NCI-H1436 treated with DMSO at 0.1 percent for 48 hours (cell line): Measurements from ENCODE around the gene GTF3C5.
"Not testable (repeated sequence)": the region's sequence is repeated elsewhere in the genome, so short reads cannot be mapped to it uniquely, and the experiment has no call there.

Experiments
- DNase-seq: peaks from one replicate; lab custom pipeline; 2025; lab: John Stamatoyannopoulos, UW

GTF3C5 gene

DNA sequence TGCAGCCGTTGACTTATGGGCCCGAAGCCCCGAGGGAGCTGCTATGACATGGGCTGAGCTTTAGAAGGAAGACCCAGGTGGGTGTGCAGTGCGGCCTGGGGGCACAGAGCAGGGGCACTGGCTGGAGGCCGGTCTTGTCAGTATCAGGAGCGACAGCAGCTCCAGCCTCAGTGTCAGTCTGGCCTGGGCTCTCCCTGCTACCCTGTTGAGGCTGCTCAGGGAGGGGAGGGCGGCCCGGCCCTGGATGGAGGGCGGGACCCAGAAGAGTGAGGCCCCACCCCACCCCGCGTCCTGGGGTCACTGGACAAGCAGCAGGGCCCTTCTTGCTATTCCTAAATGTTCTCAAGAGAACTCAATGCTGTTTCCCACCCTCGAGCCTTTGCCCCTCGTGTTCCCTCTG, 34.3 kb upstream of the GTF3C5 start:
- no peak for DNase-seq

DNA sequence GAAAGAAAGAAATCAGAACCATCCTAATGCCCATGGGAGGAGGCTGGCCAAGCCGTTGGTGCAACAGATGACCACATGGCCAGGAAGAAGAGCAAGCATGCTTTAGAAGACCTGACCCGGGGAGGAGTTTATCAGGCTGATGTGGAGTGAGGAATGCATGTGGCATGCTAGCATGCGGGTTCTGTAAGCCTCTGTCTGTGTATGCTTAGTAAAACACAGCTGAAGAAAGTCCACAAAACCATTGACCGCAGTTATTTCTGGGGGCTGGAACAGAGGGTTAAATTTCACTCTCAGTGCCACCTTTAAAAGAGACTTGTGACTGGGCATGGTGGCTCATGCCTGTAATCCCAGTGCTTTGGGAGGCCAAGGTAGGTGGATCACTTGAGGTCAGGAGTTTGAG, 33.2 kb upstream of the GTF3C5 start:
- no peak for DNase-seq

DNA sequence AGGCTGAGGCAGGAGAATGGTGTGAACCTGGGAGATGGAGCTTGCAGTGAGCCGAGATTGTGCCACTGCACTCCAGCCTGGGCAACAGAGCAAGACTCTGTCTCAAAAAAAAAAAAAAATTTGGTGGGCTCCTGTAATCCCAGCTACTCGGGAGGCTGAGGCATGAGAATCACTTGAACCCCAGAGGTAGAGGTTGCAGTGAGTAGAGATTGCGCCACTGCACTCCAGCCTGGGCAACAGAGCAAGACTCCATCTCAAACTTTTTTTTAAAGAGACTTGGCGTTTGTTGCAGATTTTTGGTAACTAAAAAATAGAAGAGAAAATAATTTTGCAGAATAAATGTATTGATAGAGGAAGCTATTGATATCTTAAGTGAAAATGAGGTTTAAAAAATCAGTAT, 32.6 kb upstream of the GTF3C5 start:
- DNase-seq, result not testable (repeated sequence)

DNA sequence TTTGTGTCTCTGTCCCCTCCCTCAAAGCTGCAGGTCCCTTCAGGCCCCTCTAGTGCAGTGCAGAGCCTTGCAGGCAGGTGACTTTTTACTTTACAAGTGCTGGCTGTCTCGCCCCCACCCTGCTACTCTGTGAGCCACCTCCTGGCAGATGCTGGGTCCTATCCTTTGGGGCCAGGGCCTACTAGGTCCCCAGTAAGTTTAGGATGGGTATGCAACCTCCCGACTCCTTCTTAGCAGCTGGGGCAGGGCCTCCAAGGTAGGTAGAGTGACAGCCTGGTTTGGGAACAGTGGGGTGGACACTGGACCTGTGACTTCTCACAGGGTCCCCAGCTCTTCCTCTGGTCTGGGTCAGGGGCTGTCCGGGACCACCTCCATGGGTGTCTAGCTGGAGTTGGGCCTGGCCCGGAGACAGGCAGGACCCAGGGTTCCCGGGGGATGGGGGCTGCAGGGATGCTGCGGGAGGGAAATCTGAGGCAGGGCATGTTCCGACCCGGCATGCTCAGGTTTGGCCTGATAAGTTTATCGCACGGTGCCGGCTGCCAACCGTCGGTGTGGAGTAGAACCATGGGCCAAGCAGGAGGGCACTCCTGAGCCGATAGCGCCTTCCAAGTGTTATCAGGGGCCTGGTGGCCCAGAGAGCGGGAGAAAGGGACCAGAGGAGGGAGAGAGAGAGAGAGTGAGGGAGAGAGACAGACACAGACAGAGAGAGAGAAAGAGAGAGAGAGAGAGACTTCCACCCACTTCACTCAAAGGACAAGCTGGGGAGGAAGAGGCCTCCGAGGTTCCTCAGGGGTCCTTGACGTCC, 31.8 kb upstream of the GTF3C5 start:
- no peak for DNase-seq

DNA sequence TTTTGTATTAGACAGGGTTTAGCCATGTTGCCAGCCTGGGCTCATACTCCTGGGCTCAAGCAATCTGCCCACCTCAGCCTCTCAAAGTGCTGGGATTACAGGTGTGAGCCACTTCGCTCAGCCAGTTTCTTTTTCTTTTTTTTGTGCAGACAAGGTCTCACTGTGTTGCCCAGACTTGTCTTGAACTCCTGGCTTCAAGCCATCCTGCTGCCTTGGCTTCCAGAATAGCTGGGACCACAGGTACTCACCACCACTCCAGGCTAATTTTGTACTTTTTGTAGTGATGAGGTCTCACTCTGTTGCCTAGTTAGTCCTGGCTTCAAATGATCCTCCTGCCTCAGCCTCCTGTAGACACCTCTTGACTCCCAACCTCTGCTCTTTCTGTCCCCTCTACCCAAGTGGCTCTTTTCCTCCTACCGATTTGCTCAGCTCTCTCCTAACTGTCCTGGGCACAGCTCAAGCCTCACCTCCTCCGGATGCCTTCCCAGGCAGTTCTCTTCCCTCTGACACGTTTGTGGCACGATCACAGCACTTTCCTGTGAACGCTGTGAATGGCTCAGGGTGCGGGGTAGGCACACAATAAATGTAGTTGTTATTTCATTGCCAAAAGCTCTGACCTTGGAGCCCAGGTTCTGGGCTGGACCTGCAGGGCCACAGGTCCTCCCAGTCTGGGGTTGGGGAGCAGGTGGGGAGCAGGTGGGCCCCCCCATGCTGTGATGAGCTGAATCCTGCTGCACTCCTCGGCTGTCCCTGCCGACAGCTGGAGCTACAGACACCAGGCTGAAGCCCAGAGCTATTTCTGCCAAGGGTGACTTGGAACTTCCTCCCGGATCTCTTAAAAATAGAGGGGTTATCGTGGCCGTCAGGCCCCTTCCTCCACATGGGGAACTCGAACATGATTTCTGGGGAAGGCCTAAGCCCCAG, 28.4 kb upstream of the GTF3C5 start:
- no peak for DNase-seq

DNA sequence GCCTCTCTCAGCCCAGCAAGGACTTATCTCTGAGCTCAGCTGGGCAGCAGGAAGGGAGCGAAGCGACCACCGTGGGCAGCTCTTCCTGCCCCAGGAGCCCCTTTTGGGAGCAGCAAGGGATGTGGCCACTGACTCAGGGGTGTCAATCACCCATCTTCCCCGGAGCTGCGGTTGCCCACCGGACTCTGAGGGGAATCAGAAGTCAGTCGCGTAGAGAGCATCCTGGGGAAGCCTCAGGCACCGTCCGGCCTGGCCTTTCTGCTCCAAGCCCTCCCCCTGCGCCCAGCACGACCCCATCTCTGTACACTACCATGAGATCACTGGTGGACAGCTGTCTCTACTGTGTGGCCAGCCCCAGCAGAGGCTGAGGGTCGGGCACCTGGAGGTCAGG, 27.7 kb upstream of the GTF3C5 start:
- DNase-seq, result no peak

DNA sequence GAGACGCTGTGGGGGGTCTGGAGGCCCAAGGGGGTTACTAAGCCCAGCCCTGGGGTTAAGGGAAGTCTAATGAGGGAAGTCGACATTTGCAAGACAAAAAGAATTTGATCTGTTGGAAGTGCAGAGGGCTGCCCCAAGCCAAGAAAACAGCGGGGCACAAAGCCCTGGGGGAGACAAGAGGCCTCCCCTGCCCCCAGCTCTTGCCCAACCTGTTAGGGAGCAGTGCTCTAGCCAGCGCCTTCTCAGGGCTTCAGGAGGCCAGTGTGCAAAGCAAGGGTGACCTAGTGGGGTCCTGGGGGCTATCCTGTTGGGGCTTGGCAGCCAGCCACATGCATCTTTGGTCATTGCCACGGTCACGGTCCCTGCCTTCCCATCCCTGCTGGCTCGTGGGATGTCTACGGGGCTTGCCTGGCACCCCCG, 27.1 kb upstream of the GTF3C5 start:
- DNase-seq, result no peak

DNA sequence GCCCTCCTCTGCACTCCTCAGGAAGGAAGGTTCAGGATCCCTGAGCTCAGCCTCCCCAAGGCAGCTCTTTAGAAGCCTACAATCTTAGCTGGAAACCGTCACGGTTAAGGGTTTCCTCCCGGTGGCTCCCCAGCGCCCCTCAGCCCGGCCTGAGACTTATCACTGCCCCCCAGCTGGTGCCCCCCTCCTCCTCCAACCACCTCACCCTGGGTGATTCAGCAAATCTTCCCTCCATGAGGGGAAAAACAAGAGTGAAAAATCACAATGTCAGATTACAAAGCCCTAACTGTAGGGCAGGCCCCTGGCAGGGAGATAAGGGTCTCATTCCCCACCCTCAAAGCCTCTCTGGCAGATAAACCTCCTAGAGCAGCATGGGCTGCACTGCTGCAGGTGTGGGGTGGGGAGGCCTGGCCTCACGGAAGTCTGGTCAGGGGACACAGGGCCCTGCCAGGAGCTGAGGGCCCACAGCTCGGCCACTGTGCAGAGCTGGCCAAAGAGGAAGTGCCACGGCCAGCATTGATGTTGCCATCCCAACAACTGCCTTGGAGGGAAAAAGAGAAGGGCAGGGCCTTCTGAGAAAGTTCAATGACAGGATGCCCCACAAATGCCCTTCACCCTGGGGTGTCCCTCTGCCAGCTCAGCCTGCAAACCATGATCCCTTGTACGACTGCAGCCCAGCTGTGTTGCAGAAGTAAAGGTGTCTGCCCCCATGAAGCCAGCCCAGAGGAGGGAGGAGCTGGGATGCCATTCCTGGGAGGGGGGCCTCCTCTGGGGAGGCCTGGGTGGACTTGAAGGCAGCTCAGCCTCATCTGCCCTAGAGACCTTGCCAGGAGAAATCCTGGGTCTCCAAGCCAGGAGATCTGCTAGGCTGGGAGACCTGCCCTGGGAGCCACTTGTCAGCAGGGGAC, 26.5 kb upstream of the GTF3C5 start:
- no peak for DNase-seq

DNA sequence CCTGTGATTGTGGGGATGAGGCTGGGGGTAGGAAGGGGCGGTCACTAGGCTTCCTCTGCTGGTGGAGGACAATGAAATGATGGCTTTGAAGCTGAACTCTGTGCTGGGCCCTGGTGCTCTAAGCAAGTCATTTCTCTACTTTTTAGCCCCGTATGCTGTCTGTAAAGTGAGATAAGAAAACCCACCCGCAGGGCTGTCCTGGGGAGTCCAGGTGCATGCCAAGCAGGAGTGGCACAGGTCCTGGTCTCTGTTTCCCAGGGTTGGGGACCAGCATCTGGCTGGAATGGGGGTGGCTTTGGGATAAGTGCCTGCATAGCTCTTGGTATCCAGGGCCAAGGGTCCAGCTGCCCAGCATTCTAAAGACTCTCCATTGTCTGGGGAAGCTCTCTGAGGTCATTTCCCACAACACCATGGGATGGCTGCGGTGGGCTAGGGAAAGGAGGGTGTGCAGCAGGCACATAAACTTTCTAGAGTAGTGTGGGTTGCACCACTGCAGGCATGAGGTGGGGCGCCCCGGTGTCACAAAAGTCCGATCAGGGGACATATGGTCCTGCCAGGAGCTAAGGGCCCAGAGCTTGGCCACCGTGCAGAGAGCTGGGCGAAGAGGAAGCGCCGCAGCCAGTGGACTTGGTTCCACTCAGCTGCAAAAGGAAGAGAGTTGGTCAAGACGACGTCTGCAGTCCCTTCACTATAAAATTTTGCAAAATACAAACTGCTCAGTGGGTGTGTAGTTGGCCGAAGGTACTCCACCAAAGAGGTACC, 25.6 kb upstream of the GTF3C5 start:
- DNase-seq, result no peak

DNA sequence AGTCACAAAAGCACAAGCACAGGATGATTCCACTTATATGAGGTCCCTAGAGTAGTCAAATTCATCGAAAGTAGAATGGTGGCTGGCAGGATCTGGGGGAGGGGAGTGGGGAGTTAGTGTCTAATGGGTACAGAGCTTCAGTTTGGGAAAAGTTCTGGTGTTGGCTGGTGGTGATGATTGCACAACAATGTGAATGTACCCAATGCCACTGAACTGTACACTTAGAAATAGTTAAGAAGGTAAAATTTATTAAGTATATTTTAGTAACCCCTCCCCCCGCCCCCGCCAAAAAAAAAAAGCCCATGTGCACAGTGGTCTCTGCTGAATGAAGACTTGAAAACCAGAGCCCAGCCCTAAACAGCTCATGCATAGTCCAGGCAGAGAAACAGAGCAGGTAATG, 24.8 kb upstream of the GTF3C5 start:
- DNase-seq, result no peak

DNA sequence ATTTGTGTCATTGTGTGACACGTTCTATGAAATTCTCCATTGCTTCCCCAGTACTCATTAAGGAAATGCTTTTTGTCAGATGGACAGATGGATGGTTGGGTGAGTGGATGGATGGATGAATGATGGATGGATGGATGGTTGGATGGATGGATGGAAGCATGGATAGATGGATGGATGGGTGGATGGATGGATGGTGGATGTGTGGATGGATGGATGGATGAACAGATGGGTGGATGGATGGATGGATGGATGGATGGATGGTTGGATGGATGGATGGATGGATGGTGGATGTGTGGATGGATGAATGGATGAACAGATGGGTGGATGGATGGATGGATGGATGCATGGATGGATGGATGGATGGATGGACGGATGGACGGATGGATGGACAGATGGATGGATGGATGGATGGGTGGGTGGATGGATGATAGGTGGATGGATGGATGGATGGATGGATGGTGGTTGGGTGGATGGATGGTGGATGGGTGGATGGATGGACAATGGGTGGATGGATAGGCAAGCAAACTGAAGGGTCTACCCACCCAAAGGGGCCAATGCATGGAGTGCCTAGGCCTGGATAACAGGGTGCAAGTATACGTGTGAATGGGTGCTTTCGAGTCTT, 24.0 kb upstream of the GTF3C5 start:
- DNase-seq, result no peak

DNA sequence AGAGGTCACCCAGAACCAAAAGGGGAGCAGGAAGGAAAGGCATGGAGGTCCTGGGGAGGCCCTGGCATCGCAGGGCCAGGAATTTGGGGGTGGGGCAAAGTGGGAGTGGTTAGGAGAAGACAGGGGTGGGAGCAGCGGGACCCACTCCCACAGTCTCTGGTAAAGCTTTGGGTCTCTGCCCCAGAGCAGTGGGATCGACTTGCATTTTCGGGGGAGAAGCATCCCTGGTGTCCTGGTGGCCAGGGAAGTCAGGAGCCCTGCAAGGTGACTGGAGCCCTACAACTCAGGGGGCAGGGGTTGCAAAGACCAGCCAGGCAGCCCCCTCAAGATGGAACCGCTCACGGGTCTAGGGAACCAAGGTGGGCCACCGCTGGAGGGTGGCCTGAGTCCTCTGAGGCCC, 22.4 kb upstream of the GTF3C5 start:
- DNase-seq, result no peak

DNA sequence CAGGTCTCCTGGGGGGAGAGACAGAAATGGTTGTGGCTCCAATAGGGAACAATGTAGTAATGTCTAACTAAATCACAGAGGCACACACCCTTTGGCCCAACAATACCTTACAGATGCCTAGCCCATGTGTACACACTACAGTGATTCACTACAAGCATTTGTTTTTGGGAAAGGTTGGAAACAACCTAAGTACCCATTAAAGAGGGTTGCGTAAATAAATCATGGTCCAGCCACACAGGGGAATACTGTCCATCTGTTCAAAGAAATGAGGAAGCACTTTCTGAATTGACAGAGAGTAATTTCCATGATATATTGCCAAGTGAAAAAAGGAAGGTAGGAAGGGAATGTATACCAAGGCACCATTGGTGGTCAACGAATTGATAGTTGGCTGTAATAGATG, 22.0 kb upstream of the GTF3C5 start:
- DNase-seq, result no peak

DNA sequence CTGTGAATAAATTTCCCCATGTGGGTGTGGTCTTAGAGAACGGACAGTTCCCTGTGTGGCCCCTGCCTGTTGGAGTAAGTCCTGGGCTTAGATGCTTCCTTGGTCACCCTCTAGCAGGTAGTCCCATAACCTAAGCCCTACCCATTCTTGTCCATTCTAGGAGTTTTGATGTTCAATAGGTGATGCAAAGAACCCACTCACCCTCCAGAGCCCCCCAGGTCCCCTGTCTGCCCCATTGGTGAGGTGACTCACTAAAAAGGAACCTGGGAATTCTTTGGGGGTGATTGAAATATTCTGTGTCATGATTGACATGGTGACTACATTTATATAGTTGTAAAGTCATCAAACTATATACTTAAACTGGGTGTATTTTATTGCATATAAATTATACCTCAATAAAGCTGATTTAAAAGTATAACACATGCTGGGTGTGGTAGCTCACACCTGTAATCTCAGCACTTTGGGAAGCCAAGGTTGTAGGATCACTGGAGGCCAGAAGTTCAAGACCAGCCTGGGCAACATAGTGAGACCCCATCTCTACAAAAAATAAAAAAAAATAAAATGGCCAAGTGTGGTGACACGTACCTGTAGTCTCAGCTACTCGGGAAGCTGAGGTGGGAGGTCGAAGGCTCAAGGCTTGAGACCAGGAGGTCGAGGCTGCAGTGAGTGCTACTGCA, 20.8 kb upstream of the GTF3C5 start:
- DNase-seq, result no peak

DNA sequence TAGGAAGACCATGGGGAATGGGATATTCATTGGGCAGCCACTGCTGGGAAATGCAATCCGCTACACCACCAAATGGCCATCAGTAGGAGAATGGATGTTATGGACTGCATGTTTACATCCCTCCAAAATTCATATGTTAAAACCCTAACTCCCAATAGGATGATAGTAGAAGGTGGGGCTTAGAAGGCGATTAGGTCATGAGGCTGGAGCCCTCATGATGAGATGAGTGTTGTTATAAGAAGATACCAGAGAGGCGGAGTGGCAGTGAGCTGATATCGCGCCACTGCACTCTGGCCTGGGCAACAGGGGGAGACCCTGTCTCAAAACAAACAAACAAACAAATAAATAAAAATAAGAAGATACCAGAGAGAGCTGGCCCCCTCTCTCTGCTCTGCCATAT, 16.1 kb upstream of the GTF3C5 start:
- DNase-seq, result no peak

DNA sequence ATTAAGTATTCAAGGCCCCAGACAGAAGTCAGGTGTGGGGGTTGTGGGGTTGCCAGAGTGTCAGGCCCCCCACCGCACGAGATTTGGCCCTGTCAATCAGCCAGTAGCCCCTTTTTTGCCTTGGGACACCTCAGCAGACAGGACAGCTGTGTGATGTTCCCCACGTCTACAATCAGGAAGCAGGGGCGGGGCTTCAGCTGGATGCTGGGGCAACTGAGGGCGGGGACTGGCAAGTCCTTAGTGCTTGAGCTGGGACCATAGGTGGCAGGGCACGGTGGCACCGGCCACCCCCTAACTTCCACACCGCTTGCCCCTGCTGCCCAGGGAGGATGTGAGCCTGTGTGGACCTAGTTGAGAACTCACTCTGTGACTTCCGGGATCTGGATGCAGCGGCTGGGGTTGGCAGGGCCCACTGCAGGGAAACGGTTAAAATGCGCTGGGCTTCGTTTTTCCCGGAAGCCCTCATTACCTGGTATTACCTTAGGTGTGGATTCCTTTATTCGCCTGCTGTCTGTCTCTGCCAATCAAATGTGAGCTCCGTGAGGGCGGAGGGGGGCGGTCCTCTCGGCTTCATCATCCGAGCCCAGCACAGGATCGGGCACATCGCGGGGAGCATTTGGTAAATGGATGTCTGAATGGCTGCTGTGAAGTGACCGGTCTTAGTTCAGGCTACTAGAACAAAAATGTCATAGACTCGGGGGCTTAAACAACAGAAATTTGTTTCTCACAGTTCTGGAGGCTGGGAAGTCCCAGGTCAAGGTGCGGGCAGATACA, 7.5 kb upstream of the GTF3C5 start:
- DNase-seq, result no peak

DNA sequence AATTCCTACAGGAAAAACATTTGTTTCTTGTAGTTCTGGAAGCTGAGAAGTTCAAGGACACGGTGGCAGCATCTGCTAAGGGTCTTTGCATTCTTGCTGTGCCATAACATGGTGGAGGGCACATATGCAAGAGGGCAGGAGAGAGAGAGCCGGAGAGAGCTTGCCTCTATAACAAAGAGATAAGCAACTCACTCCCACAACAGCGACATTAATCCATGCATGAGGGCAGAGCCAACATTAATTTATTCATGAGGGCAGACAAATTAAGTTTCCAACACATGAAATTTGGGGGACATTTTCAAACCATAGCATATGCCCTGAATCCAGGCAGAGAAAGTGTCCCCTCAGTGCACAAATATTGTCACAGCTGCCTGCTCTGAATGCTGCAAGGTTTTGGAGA, 4.4 kb upstream of the GTF3C5 start:
- DNase-seq, result no peak

DNA sequence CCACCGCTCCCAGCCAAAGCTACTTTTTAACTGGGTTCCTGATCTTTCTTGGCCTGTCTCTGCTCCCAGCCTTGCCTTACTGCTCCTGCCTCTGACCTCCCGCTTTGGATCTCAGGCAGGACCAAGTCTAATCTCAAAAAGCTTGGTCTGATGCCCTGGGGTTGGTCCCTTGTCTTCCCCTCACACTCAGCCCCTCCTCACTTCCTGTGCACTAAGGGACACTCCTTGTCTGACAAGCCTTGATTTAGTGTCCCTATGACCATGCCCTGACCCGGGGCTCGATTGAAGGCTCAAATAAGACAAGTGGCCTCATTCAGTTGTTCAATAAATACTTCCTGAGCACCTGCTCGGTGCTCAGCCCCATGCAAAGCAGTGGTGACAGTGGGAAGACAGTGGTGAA, 3.7 kb upstream of the GTF3C5 start:
- no peak for DNase-seq

DNA sequence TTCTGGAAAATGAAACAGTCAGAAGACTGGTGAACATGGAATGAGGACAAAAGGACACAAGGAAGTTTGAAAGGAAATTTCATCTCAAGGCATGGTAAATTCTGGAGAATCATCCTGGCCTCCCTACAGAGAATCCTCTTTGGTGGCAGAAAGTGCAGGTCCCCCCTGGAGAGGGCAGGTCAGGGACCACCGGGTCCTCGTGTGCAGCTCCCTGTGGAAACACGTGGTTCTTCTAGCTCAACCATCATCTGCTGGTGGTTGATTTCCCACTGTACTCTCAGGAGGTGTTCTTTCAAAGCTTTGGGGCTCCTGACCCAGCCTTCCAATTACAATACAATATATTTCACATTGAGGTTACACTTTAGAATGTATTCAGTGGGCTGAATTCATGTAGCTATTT, 2.6 kb upstream of the GTF3C5 start:
- no peak for DNase-seq

DNA sequence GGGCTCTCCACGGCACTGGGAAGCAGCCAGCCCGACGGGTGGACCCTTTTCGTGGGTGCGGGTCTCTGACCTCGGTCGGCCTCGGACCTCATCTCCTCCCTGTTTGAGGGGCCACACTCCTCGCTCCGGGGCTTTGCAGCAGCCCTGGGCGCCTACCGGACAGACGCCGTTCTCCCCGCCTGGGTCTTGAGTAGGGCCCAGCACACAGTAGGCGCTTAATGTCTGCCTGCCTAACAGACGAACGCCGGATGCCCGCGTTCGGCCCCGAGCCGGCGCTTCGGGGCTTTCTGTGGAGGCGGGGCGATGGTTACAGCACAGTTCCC, 842 bp upstream of the GTF3C5 start:
- no peak for DNase-seq
